HUES64 (cell line): ENCODE data around the gene SDK1.

ENCODE experiments used
- H3K27ac ChIP-seq: 2 replicates; pipeline ENCODE4 v1.7.0; 2013; ENCODE audit warnings: low read depth, low read length, inconsistent platforms
- H3K27me3 ChIP-seq: 2 replicates; pipeline ENCODE4 v1.6.1; 2013; ENCODE audit warnings: mild to moderate bottlenecking, low read length; ENCODE audit not compliant: insufficient read depth
- H3K36me3 ChIP-seq: 2 replicates; pipeline ENCODE4 v1.6.1; 2013; ENCODE audit warnings: mild to moderate bottlenecking, low read length; ENCODE audit not compliant: insufficient read depth
- H3K4me1 ChIP-seq: 2 replicates; pipeline ENCODE4 v1.6.1; 2013; ENCODE audit warnings: mild to moderate bottlenecking, low read length, moderate library complexity; ENCODE audit not compliant: insufficient read depth
- H3K4me3 ChIP-seq: 2 replicates; pipeline ENCODE4 v1.5.1; 2013; ENCODE audit warnings: mild to moderate bottlenecking, low read length, moderate library complexity
- H3K9ac ChIP-seq: 2 replicates; pipeline ENCODE4 v1.6.1; 2013; ENCODE audit warnings: mild to moderate bottlenecking, low read depth, low read length
- H3K9me3 ChIP-seq: 2 replicates; pipeline ENCODE4 v1.6.1; 2013; ENCODE audit warnings: low read depth, low read length; ENCODE audit not compliant: insufficient read depth
- WGBS: fragments of 150-250, 120-280 bp; methylation state at CpG from one replicate; pipeline ENCODE4 v1.1.7; 2013; ENCODE audit warnings: missing lambda C conversion rate; 5-methylcytosine and 5-hydroxymethylcytosine counted together

The SDK1 gene

GRCh38 chr7:4050126-4050660 lies 749.1 kb downstream of the SDK1 start:
- WGBS = 96% methylated on average over 11 of the region's 11 CpGs
- Histone ChIP-seq H3K27me3 (no peaks in the 10 kb centered on the region), H3K4me3 (no peak overlapping the region), H3K9me3 (no peaks in the 10 kb centered on the region), H3K36me3 (no peaks in the 10 kb centered on the region), H3K27ac (no peak overlapping the region), H3K4me1 (no peaks in the 10 kb centered on the region), H3K9ac (no peak overlapping the region)

GRCh38 chr7:4051696-4052095 lies 750.6 kb downstream of the SDK1 start:
- Histone ChIP-seq H3K4me3 (no peak overlapping the region), H3K9me3 (no peaks in the 10 kb centered on the region), H3K27ac (no peak overlapping the region), H3K9ac (no peak overlapping the region), H3K27me3 (no peaks in the 10 kb centered on the region), H3K36me3 (no peaks in the 10 kb centered on the region), H3K4me1 (no peaks in the 10 kb centered on the region)
- whole genome bisulfite sequencing = 95% methylated on average over 11 of the region's 11 CpGs

- Histone ChIP-seq H3K9me3 (no peaks in the 10 kb centered on the region), H3K27me3 (no peaks in the 10 kb centered on the region), H3K9ac (no peak overlapping the region), H3K27ac (no peak overlapping the region), H3K4me1 (no peaks in the 10 kb centered on the region), H3K36me3 (no peaks in the 10 kb centered on the region), H3K4me3 (no peak overlapping the region)
- 96% methylated on average over 11 of the region's 11 CpGs for WGBS
Measured at GRCh38 chr7:4052130-4052529, 751.1 kb downstream of the SDK1 start.

- Histone ChIP-seq H3K36me3 (no peaks in the 10 kb centered on the region), H3K27ac (no peak overlapping the region), H3K9ac (no peak overlapping the region), H3K9me3 (no peaks in the 10 kb centered on the region), H3K4me3 (no peak overlapping the region), H3K4me1 (no peaks in the 10 kb centered on the region), H3K27me3 (no peaks in the 10 kb centered on the region)
- 96% methylated on average over 6 of the region's 6 CpGs for WGBS
Measured at GRCh38 chr7:4054158-4054557, 753.1 kb downstream of the SDK1 start.

- WGBS = 93% methylated on average over 19 of the region's 19 CpGs
- Histone ChIP-seq H3K36me3 (no peaks in the 10 kb centered on the region), H3K27ac (no peak overlapping the region), H3K4me1 (no peaks in the 10 kb centered on the region), H3K9me3 (no peaks in the 10 kb centered on the region), H3K9ac (no peak overlapping the region), H3K4me3 (no peak overlapping the region), H3K27me3 (no peaks in the 10 kb centered on the region)
Measured at GRCh38 chr7:4056552-4057288, 755.7 kb downstream of the SDK1 start.

GRCh38 chr7:4057289-4057616 lies 756.2 kb downstream of the SDK1 start:
- no peaks in the 10 kb centered on the region for H3K27me3 ChIP-seq
- H3K4me1 ChIP-seq = no peaks in the 10 kb centered on the region
- 95% methylated on average over 1 of the region's 1 CpG for WGBS
- H3K27ac ChIP-seq = no peak overlapping the region
- H3K36me3 ChIP-seq = no peaks in the 10 kb centered on the region
- H3K9me3 ChIP-seq = no peaks in the 10 kb centered on the region
- no peak overlapping the region for H3K9ac ChIP-seq
- H3K4me3 ChIP-seq = no peak overlapping the region

- no peaks in the 10 kb centered on the region for H3K9me3 ChIP-seq
- H3K4me3 ChIP-seq = no peak overlapping the region
- H3K27me3 ChIP-seq = no peaks in the 10 kb centered on the region
- 100% methylated on average over 1 of the region's 1 CpG for WGBS
- H3K4me1 ChIP-seq = no peaks in the 10 kb centered on the region
- H3K27ac ChIP-seq = no peak overlapping the region
- H3K9ac ChIP-seq = no peak overlapping the region
- no peaks in the 10 kb centered on the region for H3K36me3 ChIP-seq
Measured at GRCh38 chr7:4058158-4058557, 757.1 kb downstream of the SDK1 start.

GRCh38 chr7:4065190-4065589 lies 764.1 kb downstream of the SDK1 start:
- H3K9me3 ChIP-seq = no peaks in the 10 kb centered on the region
- no peaks in the 10 kb centered on the region; the same call in 1 of the 2 replicates for H3K4me1 ChIP-seq
- H3K4me3 ChIP-seq = no peak overlapping the region
- no peaks in the 10 kb centered on the region for H3K27me3 ChIP-seq
- WGBS = 86% methylated on average over 4 of the region's 5 CpGs
- no peak overlapping the region for H3K9ac ChIP-seq
- no peaks in the 10 kb centered on the region for H3K36me3 ChIP-seq
- no peak overlapping the region for H3K27ac ChIP-seq

- H3K9me3 ChIP-seq = no peaks in the 10 kb centered on the region
- WGBS = 95% methylated on average over 10 of the region's 10 CpGs
- no peaks in the 10 kb centered on the region for H3K36me3 ChIP-seq
- no peaks in the 10 kb centered on the region for H3K27me3 ChIP-seq
- no peak overlapping the region for H3K27ac ChIP-seq
- H3K4me3 ChIP-seq = no peak overlapping the region
- no peak overlapping the region for H3K9ac ChIP-seq
- H3K4me1 ChIP-seq = no peaks in the 10 kb centered on the region; the same call in 1 of the 2 replicates
Measured at GRCh38 chr7:4066206-4066605, 765.2 kb downstream of the SDK1 start.

- Histone ChIP-seq H3K4me3 (no peak overlapping the region), H3K27ac (no peak overlapping the region), H3K4me1 (no peaks in the 10 kb centered on the region; the same call in 1 of the 2 replicates), H3K9me3 (no peaks in the 10 kb centered on the region), H3K27me3 (no peaks in the 10 kb centered on the region), H3K9ac (no peak overlapping the region), H3K36me3 (no peaks in the 10 kb centered on the region)
- WGBS = 84% methylated on average over 21 of the region's 21 CpGs
Measured at GRCh38 chr7:4066626-4067475, 765.8 kb downstream of the SDK1 start.

GRCh38 chr7:4067476-4067760 lies 766.4 kb downstream of the SDK1 start:
- H3K4me3 ChIP-seq = no peak overlapping the region
- H3K27ac ChIP-seq = no peak overlapping the region
- H3K4me1 ChIP-seq = no peaks in the 10 kb centered on the region; the same call in 1 of the 2 replicates
- H3K9ac ChIP-seq = no peak overlapping the region
- no peaks in the 10 kb centered on the region for H3K9me3 ChIP-seq
- no peaks in the 10 kb centered on the region for H3K27me3 ChIP-seq
- H3K36me3 ChIP-seq = no peaks in the 10 kb centered on the region
